Astrocyte of the spinal cord (primary cell): ENCODE measurements around the gene ITK.

Experiments
- DNase-seq: peaks from one replicate; pipeline ENCODE4 v3.0.0; 2011; ENCODE audit warnings: low read depth, low spot score
- H3K4me3 ChIP-seq: 2 replicates; pipeline ENCODE4 v1.5.1; 2011; ENCODE audit warnings: low read depth, mild to moderate bottlenecking, low read length, moderate library complexity
- in situ Hi-C: cut with HindIII; loops from 2 replicates; pipeline ENCODE4 v1.10.0; 2017; ENCODE audit warnings: low sequenced_read_pairs
- TF ChIP-seq, protein P1 (sequence below): IDR thresholded peaks from 2 replicates; pipeline ENCODE4 v1.5.1; 2012; ENCODE audit warnings: low read depth, mild to moderate bottlenecking, low read length, inconsistent platforms

ITK gene

DNA sequence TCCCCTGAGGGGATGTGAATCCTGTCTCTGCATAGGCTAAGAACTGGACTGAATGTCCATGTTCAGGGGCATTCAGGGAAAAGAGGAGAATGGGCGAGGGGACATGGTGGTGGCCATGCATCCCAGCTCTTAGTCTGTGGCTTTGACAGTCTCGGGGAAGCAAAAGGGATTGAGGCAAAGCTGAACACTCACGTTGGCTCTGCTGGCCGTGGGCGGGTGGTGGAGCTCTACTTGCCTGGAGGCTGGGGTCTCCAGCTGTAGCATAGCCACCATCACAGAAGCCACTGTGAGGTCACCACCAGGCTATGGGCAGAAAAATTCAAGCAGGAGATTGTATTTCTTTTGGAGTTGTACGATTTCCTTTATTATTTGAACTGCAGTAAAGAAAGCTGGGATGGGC is 18.6 kb upstream of the ITK start:
- in situ Hi-C loops: no loop called here
- no peak for DNase-seq
- H3K4me3 ChIP-seq: no peak overlapping the region
- TF ChIP-seq, protein P1, sequence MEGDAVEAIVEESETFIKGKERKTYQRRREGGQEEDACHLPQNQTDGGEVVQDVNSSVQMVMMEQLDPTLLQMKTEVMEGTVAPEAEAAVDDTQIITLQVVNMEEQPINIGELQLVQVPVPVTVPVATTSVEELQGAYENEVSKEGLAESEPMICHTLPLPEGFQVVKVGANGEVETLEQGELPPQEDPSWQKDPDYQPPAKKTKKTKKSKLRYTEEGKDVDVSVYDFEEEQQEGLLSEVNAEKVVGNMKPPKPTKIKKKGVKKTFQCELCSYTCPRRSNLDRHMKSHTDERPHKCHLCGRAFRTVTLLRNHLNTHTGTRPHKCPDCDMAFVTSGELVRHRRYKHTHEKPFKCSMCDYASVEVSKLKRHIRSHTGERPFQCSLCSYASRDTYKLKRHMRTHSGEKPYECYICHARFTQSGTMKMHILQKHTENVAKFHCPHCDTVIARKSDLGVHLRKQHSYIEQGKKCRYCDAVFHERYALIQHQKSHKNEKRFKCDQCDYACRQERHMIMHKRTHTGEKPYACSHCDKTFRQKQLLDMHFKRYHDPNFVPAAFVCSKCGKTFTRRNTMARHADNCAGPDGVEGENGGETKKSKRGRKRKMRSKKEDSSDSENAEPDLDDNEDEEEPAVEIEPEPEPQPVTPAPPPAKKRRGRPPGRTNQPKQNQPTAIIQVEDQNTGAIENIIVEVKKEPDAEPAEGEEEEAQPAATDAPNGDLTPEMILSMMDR: no peak

DNA sequence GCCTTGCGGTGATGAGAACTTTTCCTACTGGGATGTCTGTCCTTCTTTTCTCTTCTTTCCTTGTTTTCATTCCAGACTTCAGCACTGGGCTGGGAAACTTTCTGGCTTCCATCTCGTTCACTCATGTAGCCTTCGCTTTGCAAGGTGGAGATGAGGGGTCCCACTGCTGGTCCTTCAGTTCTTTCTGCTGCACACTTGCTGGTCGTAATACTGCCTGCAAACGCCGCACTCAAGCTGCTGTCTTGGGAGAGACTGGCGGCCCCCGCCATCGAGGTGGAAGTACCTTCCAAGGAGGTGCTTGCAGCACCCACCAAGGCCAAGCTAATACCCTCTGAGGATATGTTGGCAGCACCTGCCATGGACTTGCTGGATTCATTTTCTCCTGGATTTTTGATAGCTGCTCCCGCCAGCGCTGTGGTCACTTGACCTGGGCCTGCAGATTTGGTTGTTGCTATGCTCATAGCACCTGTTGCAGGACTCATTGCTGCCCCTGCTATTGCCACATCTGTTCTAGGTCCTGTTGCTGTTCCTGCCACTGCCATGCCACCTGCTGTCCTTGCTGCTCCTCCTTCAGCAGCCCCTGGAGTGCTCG is 17.6 kb upstream of the ITK start:
- in situ Hi-C loops: no loop called here
- TF ChIP-seq, protein P1: no peak
- no peak overlapping the region for H3K4me3 ChIP-seq
- DNase-seq: no peak

DNA sequence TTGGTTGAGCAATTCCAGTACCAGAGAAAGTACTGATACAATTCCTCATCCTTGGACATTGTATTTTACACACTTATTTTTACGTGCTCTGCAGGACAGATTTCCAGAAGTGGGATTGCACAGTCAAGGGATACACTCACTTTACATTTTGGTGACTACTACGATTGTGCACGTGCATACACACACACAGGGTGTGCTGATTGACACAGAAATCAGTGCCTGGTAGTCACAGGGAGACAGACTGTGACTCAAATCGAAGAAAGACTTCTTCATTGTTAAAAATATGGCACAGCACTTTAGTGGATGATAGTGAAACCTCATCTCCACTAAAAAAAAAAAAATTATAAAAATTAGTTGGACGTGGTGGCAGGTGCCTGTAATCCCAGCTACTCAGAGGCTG is 16.1 kb upstream of the ITK start:
- no peak for DNase-seq
- H3K4me3 ChIP-seq: no peak overlapping the region
- TF ChIP-seq, protein P1: no peak
- in situ Hi-C loops: no loop called here

DNA sequence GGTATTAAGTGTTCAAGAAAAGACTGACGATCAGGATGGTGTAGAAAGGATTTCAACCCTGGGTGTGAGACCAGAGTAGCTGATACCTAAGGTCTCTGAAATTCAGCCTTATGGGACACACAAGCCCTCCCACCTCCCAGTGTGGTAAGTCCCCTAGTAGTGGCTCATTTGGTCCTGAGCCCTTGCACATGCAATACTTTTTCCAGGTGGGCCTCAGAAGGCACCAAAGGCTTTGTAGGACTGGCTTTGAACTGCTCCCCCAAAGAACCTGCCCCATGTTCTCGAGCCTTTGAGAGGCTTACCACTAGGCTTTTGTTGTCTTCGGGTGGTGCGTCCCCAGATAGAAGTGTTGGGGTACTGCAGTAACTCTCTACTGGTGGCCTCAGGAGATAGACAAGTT is 15.4 kb upstream of the ITK start:
- DNase-seq: no peak
- in situ Hi-C loops: no loop called here
- no peak overlapping the region for H3K4me3 ChIP-seq
- TF ChIP-seq, protein P1: no peak

DNA sequence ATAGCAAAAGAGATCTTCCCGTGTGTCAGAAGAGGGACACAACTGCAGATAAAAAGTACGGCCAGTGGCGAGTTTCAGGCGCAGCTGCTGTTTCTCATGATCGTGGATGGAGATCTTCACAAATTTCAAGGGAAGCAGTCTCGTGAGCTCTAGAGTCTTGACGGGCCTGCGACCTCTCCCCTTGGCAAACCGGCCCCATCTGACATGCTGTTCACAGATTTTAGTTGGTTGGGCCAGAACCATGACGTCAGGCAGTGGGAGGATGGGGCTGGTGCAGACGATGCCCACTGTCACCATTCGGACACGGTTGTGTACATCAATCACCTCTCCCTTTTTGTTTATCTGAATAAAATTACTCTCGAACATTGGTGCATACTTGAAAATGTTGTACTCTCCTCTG is 15.0 kb upstream of the ITK start:
- TF ChIP-seq, protein P1: no peak
- no peak for DNase-seq
- in situ Hi-C loops: no loop called here
- no peak overlapping the region for H3K4me3 ChIP-seq

DNA sequence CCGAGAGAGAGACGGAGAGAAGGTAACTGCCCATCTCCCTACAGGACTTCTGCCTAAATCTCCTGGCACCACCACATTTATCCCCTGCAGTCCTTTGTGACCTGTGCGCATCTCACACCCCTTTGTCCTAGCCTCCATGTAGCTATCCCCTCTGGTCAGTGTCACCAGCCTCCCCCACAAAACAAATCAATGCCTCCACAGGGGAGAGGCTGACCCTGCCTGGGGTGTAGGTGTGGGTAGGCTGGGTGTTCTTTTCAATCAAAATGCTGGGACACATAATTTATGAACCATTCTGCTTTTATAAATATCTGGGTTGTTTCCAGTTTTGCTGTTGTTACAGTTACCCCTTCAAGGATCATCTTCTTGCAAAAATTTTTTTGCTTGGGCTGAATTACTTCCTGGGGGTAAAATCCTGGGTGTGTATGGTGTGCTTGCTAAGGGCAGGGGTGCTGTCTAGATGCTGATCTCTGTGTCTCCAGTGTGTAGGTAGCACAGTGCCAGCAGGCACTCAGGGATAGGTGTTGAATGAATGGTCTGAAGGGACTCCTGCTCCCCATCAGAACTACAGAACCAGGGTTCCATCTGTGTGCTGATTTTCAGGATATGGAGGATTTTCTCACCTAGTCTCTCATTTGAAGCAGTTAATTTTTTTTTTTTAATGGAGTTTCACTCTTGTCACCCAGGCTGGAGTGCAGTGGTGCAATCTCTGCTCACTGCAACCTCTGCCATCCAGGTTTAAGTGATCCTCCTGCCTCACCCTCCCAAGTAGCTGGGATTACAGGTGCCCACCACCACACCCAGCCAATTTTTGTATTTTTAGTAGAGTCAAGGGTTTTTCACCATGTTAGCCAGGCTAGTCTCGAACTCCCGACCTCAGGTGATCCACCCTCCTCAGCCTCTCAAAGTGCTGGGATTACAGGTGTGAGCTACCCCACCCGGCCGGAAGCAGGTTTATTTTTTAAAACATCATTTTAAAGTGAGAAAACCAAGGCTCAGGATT is 14.1 kb upstream of the ITK start, which contains the start of gene GARIN3:
Gene GARIN3 (minus strand): TSS at position 51 of the 1,000 bp plus-strand sequence. CDS start 96 bp downstream, outside the sequence.
- DNase-seq: no peak
- TF ChIP-seq, protein P1: no peak
- H3K4me3 ChIP-seq: no peak within 1 kb of the TSS
- in situ Hi-C loops: no loop called here
